Esophagus squamous epithelium (tissue), 4 donors: ENCODE results near the gene FGGY.

Source experiments
- POLR2A ChIP-seq, 4 donors: fragments of 450-650 bp; IDR thresholded peaks; one replicate each; pipeline ENCODE4 v1.6.1; 2017; ENCODE audit warnings: antibody characterized with exemption in 4 of 4, mild to moderate bottlenecking in 4 of 4, moderate library complexity in 3 of 4
- TF ChIP-seq, protein P1 (sequence below), 6 experiments: fragments of 450-650 bp in 4 of 6; fragments of 200-600 bp in 2 of 6; sonication (generic) in 2 of 6; IDR thresholded peaks; one replicate each; pipeline ENCODE4 v1.5.1; 2016 to 2019; ENCODE audit warnings: antibody characterized with exemption in 6 of 6, mild to moderate bottlenecking in 4 of 6, moderate library complexity in 4 of 6

DNA sequence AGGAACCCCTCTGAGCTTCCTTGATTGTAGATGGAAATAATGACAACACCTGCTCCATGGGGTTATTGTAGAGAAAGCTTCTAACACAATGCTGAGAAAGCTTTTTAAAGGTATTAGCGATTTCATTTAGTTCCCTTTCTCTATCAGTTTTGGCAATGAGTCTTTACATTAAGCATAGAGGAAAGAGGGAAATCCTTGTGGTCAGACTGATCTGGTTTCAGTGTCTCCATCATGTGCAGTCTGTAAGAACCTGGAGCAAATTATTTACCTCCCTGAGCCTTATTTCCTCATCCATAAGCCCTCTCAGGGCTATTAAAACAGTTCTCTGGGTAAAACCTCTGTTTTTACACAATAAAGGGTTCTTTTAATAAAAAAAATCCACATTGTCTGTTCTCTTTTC, 87.5 kb downstream of the FGGY start:
- TF ChIP-seq, protein P1, sequence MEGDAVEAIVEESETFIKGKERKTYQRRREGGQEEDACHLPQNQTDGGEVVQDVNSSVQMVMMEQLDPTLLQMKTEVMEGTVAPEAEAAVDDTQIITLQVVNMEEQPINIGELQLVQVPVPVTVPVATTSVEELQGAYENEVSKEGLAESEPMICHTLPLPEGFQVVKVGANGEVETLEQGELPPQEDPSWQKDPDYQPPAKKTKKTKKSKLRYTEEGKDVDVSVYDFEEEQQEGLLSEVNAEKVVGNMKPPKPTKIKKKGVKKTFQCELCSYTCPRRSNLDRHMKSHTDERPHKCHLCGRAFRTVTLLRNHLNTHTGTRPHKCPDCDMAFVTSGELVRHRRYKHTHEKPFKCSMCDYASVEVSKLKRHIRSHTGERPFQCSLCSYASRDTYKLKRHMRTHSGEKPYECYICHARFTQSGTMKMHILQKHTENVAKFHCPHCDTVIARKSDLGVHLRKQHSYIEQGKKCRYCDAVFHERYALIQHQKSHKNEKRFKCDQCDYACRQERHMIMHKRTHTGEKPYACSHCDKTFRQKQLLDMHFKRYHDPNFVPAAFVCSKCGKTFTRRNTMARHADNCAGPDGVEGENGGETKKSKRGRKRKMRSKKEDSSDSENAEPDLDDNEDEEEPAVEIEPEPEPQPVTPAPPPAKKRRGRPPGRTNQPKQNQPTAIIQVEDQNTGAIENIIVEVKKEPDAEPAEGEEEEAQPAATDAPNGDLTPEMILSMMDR (IDR thresholded peaks at IDR 0.05), result no peak
- TF ChIP-seq POLR2A (IDR thresholded peaks at IDR 0.05), result no peak
